GM19467 (cell line): ENCODE results near the gene SLC2A10.
A peak's percentile ranks its signal among the peaks of the same experiment; 100 is the strongest.

Experiments used
- ATAC-seq: cut with Tn5 transposase; IDR thresholded peaks from one replicate; pipeline ENCODE4 v1.9.1; 2021; ENCODE audit warnings: mild to moderate bottlenecking, moderate library complexity; ENCODE audit not compliant: unreplicated experiment

The SLC2A10 gene

GRCh38 chr20:46681032-46681854 is 28.2 kb upstream of the SLC2A10 start:
- no peak for ATAC-seq

- ATAC-seq, result no peak
These were observed 27.2 kb upstream of the SLC2A10 start for GRCh38 chr20:46682063-46682821.

GRCh38 chr20:46683011-46683667 is 26.3 kb upstream of the SLC2A10 start:
- ATAC-seq, result no peak

- ATAC-seq, result no peak
These were observed 25.8 kb upstream of the SLC2A10 start for GRCh38 chr20:46683668-46683938.

- ATAC-seq, result no peak
These were observed 25.3 kb upstream of the SLC2A10 start for GRCh38 chr20:46683939-46684750.

- ATAC-seq, result no peak
These were observed 21.0 kb upstream of the SLC2A10 start for GRCh38 chr20:46688151-46689081.

GRCh38 chr20:46689082-46689753 is 20.2 kb upstream of the SLC2A10 start, which contains the start of gene TP53RK:
TP53RK (minus strand) TSS chr20:46689444; CDS start chr20:46689414, 30 bp downstream.
- ATAC-seq, result peak; percentile 89

GRCh38 chr20:46689754-46690085 is 19.7 kb upstream of the SLC2A10 start:
- no peak for ATAC-seq

GRCh38 chr20:46690219-46691106 is 19.0 kb upstream of the SLC2A10 start:
- ATAC-seq, result no peak

- no peak for ATAC-seq
These were observed 18.3 kb upstream of the SLC2A10 start for GRCh38 chr20:46691196-46691595.

- ATAC-seq, result no peak
These were observed 15.0 kb upstream of the SLC2A10 start for GRCh38 chr20:46694484-46694883.

- no peak for ATAC-seq
These were observed 13.6 kb upstream of the SLC2A10 start for GRCh38 chr20:46695892-46696291.

- ATAC-seq, result no peak
These were observed 12.6 kb upstream of the SLC2A10 start for GRCh38 chr20:46696791-46697279.

- ATAC-seq, result no peak
These were observed 10.7 kb upstream of the SLC2A10 start for GRCh38 chr20:46698788-46699187.

GRCh38 chr20:46699651-46700359 is 9.6 kb upstream of the SLC2A10 start:
- no peak for ATAC-seq

GRCh38 chr20:46700481-46700880 is 9.0 kb upstream of the SLC2A10 start:
- ATAC-seq, result no peak

- no peak for ATAC-seq
These were observed 8.4 kb upstream of the SLC2A10 start for GRCh38 chr20:46701057-46701456.

GRCh38 chr20:46701556-46701955 is 7.9 kb upstream of the SLC2A10 start:
- ATAC-seq, result no peak
